WTC11 (cell line): ENCODE data around the gene JAZF1. TPM values are rescaled to one million over a fixed set of nuclear protein-coding genes. Genes with fewer than 3 reads are reported as not detected.

Source experiments
- ATAC-seq: fragments of 200-7000 bp; cut with Tn5 transposase; 2 replicates; pipeline ENCODE4 v1.10.0; 2021; ENCODE audit warnings: mild to moderate bottlenecking, moderate library complexity
- CTCF ChIA-PET: fragments of 300-600 bp; sonication (Branson Sonifier 250); formaldehyde crosslinking; loops from one replicate; lab custom pipeline; 2021; ENCODE audit warnings: antibody characterized with exemption; lab: Charles Lee
- POLR2A ChIA-PET: fragments of 350-600 bp; sonication (Branson Sonifier 250); formaldehyde crosslinking; loops from one replicate; lab custom pipeline; 2021; ENCODE audit warnings: antibody characterized with exemption; lab: Charles Lee
- DNase-seq: peaks from one replicate; pipeline ENCODE4 v3.0.0; 2021; ENCODE audit warnings: low spot score
- H3K27ac Mint-ChIP-seq: 2 replicates; pipeline ENCODE4 v1.8.0; 2021; ENCODE audit warnings: mixed read lengths
- H3K27me3 Mint-ChIP-seq: 2 replicates; pipeline ENCODE4 v1.8.0; 2021; ENCODE audit warnings: low read depth, mild to moderate bottlenecking, moderate library complexity, mixed read lengths
- H3K36me3 Mint-ChIP-seq: 2 replicates; pipeline ENCODE4 v1.8.0; 2021; ENCODE audit warnings: mixed read lengths
- H3K4me1 Mint-ChIP-seq: 2 replicates; pipeline ENCODE4 v1.8.0; 2022; ENCODE audit warnings: mixed read lengths
- H3K4me3 Mint-ChIP-seq: 2 replicates; pipeline ENCODE4 v1.8.0; 2021; ENCODE audit warnings: mild to moderate bottlenecking, moderate library complexity, mixed read lengths
- H3K9me3 Mint-ChIP-seq: 2 replicates; pipeline ENCODE4 v1.8.0; 2021; ENCODE audit warnings: mixed read lengths
- ELF4 ChIP-seq: sonication (generic); formaldehyde crosslinking; IDR thresholded peaks from 2 replicates; pipeline ENCODE4 v1.8.1; 2022; ENCODE audit warnings: low read depth, mild to moderate bottlenecking, moderate library complexity, missing genetic modification reagents
- ESRRA ChIP-seq: sonication (generic); formaldehyde crosslinking; IDR thresholded peaks from 2 replicates; pipeline ENCODE4 v1.8.1; 2022; ENCODE audit warnings: mild to moderate bottlenecking, missing genetic modification reagents, borderline replicate concordance
- PRRX2 ChIP-seq: fragments of 250-450 bp; sonication (Bioruptor Pico); IDR thresholded peaks from 2 replicates; pipeline ENCODE4 v1.8.0; 2021; ENCODE audit warnings: mild to moderate bottlenecking
- RELA ChIP-seq: sonication (generic); formaldehyde crosslinking; IDR thresholded peaks from 2 replicates; pipeline ENCODE4 v1.8.1; 2022; ENCODE audit warnings: missing genetic modification reagents, mild to moderate bottlenecking, borderline replicate concordance
- ZNF423 ChIP-seq: fragments of 250-450 bp; sonication (Bioruptor Pico); IDR thresholded peaks from 2 replicates; pipeline ENCODE4 v2.1.2; 2022; ENCODE audit warnings: mild to moderate bottlenecking, moderate library complexity
- total RNA-seq: library from RNA; stranded (reverse); gene quantifications from 3 replicates; pipeline ENCODE4 v1.2.3, GENCODE V29; 2021
- TF ChIP-seq, protein P1 (sequence below): sonication (generic); formaldehyde crosslinking; IDR thresholded peaks from 2 replicates; pipeline ENCODE4 v1.8.1; 2023; ENCODE audit warnings: mild to moderate bottlenecking, missing genetic modification reagents
- TF ChIP-seq, protein P2 (sequence below): sonication (generic); formaldehyde crosslinking; IDR thresholded peaks from 2 replicates; pipeline ENCODE4 v1.8.1; 2023; ENCODE audit warnings: mild to moderate bottlenecking, missing genetic modification reagents
- TF ChIP-seq, protein P3 (sequence below): sonication (generic); formaldehyde crosslinking; IDR thresholded peaks from 2 replicates; pipeline ENCODE4 v1.8.1; 2023; ENCODE audit warnings: mild to moderate bottlenecking, missing genetic modification reagents, moderate library complexity
- TF ChIP-seq, protein P4 (sequence below): fragments of 200-600 bp; IDR thresholded peaks from 2 replicates; pipeline ENCODE4 v1.8.0; 2022; ENCODE audit warnings: antibody characterized with exemption
- TF ChIP-seq, protein P5 (sequence below): sonication (generic); formaldehyde crosslinking; IDR thresholded peaks from 2 replicates; pipeline ENCODE4 v1.8.0; 2022; ENCODE audit warnings: missing genetic modification reagents
- TF ChIP-seq, protein P6 (sequence below): sonication (generic); formaldehyde crosslinking; IDR thresholded peaks from 2 replicates; pipeline ENCODE4 v1.8.1; 2022; ENCODE audit warnings: mild to moderate bottlenecking, moderate library complexity, missing genetic modification reagents
- TF ChIP-seq, protein P7 (sequence below): fragments of 250-450 bp; sonication (Bioruptor Pico); IDR thresholded peaks from 2 replicates; pipeline ENCODE4 v1.9.0; 2021; ENCODE audit warnings: moderate library complexity, mild to moderate bottlenecking, inconsistent platforms, borderline replicate concordance
- TF ChIP-seq, protein P8 (sequence below): fragments of 250-450 bp; sonication (Bioruptor Pico); IDR thresholded peaks from 2 replicates; pipeline ENCODE4 v1.9.0; 2021; ENCODE audit warnings: mild to moderate bottlenecking

Gene JAZF1
- total RNA-seq, 1 experiment from 2014 or later, result 19.0 TPM

DNA sequence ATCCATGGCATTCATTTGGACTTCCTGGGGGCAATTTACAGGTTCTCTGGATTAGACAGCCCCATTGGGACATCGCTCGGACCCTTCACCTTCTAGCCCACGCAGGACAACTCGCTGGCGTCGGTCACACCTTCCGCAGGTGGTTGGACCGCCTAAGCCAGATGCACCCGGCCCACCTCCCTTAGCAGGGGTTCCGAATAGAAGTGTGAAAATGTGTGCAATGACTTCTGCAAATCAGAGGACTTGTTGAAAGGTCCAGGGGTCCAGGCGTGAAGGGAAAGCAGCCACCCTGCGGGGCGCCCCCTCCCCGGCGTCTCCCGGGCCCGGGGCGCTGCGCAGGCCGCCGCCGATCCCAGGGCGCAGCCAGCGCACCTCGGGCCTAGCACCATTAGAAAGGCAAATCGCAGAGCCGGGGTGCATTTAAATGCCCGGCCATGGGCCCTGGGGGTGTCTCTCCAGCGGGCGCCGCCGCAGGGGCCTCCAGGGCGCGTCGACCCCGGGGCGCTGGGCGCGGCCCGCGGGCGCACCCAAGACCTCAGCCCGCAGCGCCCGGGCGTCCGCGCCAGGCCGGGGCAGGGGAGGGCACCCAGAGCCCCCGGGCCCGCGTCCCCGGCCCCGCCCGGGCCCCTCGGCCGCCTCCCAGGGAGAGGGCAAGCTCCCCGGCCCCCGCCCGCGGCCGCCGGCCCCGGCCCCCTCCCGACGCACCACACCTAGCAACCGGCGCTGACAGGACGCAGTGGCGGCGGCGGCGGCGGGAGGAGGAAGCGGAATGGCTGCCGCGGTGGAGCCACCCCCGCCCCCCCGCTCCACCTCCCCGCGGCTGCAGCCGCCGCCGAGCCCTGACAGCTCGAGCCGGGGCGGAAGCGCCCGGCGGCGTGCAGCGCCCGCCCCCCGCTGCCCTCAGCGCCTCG lies 1.2 kb downstream of the JAZF1 start:
- peak; percentile 68 for DNase-seq
- peak overlapping the region; percentile 73 for H3K4me3 Mint-ChIP-seq
- peaks cover 12% of the 10 kb centered on the region for H3K27me3 Mint-ChIP-seq
- H3K9me3 Mint-ChIP-seq, result no peaks in the 10 kb centered on the region
- peak; percentile 82 for TF ChIP-seq ZNF423 (CRISPR knock-in tag)
- TF ChIP-seq, protein P1, sequence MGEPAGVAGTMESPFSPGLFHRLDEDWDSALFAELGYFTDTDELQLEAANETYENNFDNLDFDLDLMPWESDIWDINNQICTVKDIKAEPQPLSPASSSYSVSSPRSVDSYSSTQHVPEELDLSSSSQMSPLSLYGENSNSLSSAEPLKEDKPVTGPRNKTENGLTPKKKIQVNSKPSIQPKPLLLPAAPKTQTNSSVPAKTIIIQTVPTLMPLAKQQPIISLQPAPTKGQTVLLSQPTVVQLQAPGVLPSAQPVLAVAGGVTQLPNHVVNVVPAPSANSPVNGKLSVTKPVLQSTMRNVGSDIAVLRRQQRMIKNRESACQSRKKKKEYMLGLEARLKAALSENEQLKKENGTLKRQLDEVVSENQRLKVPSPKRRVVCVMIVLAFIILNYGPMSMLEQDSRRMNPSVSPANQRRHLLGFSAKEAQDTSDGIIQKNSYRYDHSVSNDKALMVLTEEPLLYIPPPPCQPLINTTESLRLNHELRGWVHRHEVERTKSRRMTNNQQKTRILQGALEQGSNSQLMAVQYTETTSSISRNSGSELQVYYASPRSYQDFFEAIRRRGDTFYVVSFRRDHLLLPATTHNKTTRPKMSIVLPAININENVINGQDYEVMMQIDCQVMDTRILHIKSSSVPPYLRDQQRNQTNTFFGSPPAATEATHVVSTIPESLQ (CRISPR knock-in tag), result no peak
- ChIA-PET POLR2A (interaction anchor here (0.6 kb wide), 1 partner anchor 220 kb away, joined by 3 read pairs; no protein-coding TSS in a partner anchor), CTCF (interaction anchor here (1.0 kb wide), 1 partner anchor 82 kb away, joined by 4 read pairs; no protein-coding TSS in a partner anchor)
- H3K27ac Mint-ChIP-seq, result no peak overlapping the region
- no peaks in the 10 kb centered on the region for H3K36me3 Mint-ChIP-seq
- ATAC-seq, result peak; percentile 20
- H3K4me1 Mint-ChIP-seq, result peaks cover 54% of the 10 kb centered on the region

DNA sequence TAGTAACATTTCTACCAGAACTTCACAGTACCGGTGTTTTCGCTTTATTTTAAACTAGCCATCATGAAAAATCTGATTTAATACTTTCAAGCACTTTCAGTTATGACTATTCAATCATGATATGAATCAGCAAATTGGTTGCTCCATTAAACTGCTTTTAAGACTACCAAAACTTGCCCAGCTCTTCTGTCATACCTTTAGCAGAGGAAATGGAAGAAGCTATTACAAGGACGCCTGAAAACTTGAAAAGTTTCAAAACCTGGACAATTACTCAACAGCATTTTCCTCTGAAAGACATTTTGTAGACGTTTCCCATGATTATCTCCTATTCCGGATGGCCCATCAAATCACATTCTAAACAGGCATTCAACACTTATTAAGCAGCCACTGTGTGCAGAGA lies 2.0 kb downstream of the JAZF1 start:
- ChIA-PET CTCF (interaction anchor here (1.0 kb wide), 1 partner anchor 81 kb away, joined by 4 read pairs; no protein-coding TSS in a partner anchor), POLR2A (interaction anchor here (0.6 kb wide), 1 partner anchor 220 kb away, joined by 3 read pairs; no protein-coding TSS in a partner anchor)
- DNase-seq (no peak), ATAC-seq (no peak)
- Mint-ChIP-seq H3K27me3 (peaks cover 11% of the 10 kb centered on the region), H3K9me3 (no peaks in the 10 kb centered on the region), H3K4me1 (peaks cover 62% of the 10 kb centered on the region), H3K36me3 (no peaks in the 10 kb centered on the region), H3K27ac (no peak overlapping the region), H3K4me3 (peak overlapping the region; percentile 73)
- TF ChIP-seq, protein P2, sequence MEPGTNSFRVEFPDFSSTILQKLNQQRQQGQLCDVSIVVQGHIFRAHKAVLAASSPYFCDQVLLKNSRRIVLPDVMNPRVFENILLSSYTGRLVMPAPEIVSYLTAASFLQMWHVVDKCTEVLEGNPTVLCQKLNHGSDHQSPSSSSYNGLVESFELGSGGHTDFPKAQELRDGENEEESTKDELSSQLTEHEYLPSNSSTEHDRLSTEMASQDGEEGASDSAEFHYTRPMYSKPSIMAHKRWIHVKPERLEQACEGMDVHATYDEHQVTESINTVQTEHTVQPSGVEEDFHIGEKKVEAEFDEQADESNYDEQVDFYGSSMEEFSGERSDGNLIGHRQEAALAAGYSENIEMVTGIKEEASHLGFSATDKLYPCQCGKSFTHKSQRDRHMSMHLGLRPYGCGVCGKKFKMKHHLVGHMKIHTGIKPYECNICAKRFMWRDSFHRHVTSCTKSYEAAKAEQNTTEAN (CRISPR knock-in tag), result no peak
- no peak for TF ChIP-seq PRRX2 (CRISPR knock-in tag)
- no peak for TF ChIP-seq RELA (CRISPR knock-in tag)
- TF ChIP-seq, protein P1 (CRISPR knock-in tag), result no peak
- TF ChIP-seq, protein P3, sequence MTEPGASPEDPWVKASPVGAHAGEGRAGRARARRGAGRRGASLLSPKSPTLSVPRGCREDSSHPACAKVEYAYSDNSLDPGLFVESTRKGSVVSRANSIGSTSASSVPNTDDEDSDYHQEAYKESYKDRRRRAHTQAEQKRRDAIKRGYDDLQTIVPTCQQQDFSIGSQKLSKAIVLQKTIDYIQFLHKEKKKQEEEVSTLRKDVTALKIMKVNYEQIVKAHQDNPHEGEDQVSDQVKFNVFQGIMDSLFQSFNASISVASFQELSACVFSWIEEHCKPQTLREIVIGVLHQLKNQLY (CRISPR knock-in tag), result no peak
- TF ChIP-seq, protein P4, sequence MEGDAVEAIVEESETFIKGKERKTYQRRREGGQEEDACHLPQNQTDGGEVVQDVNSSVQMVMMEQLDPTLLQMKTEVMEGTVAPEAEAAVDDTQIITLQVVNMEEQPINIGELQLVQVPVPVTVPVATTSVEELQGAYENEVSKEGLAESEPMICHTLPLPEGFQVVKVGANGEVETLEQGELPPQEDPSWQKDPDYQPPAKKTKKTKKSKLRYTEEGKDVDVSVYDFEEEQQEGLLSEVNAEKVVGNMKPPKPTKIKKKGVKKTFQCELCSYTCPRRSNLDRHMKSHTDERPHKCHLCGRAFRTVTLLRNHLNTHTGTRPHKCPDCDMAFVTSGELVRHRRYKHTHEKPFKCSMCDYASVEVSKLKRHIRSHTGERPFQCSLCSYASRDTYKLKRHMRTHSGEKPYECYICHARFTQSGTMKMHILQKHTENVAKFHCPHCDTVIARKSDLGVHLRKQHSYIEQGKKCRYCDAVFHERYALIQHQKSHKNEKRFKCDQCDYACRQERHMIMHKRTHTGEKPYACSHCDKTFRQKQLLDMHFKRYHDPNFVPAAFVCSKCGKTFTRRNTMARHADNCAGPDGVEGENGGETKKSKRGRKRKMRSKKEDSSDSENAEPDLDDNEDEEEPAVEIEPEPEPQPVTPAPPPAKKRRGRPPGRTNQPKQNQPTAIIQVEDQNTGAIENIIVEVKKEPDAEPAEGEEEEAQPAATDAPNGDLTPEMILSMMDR, result no peak
- TF ChIP-seq, protein P5, sequence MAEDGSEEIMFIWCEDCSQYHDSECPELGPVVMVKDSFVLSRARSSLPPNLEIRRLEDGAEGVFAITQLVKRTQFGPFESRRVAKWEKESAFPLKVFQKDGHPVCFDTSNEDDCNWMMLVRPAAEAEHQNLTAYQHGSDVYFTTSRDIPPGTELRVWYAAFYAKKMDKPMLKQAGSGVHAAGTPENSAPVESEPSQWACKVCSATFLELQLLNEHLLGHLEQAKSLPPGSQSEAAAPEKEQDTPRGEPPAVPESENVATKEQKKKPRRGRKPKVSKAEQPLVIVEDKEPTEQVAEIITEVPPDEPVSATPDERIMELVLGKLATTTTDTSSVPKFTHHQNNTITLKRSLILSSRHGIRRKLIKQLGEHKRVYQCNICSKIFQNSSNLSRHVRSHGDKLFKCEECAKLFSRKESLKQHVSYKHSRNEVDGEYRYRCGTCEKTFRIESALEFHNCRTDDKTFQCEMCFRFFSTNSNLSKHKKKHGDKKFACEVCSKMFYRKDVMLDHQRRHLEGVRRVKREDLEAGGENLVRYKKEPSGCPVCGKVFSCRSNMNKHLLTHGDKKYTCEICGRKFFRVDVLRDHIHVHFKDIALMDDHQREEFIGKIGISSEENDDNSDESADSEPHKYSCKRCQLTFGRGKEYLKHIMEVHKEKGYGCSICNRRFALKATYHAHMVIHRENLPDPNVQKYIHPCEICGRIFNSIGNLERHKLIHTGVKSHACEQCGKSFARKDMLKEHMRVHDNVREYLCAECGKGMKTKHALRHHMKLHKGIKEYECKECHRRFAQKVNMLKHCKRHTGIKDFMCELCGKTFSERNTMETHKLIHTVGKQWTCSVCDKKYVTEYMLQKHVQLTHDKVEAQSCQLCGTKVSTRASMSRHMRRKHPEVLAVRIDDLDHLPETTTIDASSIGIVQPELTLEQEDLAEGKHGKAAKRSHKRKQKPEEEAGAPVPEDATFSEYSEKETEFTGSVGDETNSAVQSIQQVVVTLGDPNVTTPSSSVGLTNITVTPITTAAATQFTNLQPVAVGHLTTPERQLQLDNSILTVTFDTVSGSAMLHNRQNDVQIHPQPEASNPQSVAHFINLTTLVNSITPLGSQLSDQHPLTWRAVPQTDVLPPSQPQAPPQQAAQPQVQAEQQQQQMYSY (CRISPR knock-in tag), result no peak
- TF ChIP-seq, protein P6, sequence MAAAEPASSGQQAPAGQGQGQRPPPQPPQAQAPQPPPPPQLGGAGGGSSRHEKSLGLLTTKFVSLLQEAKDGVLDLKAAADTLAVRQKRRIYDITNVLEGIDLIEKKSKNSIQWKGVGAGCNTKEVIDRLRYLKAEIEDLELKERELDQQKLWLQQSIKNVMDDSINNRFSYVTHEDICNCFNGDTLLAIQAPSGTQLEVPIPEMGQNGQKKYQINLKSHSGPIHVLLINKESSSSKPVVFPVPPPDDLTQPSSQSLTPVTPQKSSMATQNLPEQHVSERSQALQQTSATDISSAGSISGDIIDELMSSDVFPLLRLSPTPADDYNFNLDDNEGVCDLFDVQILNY, result no peak
- no peak for TF ChIP-seq ELF4 (CRISPR knock-in tag)
- TF ChIP-seq, protein P7, sequence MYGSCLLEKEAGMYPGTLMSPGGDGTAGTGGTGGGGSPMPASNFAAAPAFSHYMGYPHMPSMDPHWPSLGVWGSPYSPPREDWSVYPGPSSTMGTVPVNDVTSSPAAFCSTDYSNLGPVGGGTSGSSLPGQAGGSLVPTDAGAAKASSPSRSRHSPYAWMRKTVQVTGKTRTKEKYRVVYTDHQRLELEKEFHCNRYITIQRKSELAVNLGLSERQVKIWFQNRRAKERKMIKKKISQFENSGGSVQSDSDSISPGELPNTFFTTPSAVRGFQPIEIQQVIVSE (CRISPR knock-in tag), result no peak
- no peak for TF ChIP-seq ESRRA (CRISPR knock-in tag)
- TF ChIP-seq, protein P8, sequence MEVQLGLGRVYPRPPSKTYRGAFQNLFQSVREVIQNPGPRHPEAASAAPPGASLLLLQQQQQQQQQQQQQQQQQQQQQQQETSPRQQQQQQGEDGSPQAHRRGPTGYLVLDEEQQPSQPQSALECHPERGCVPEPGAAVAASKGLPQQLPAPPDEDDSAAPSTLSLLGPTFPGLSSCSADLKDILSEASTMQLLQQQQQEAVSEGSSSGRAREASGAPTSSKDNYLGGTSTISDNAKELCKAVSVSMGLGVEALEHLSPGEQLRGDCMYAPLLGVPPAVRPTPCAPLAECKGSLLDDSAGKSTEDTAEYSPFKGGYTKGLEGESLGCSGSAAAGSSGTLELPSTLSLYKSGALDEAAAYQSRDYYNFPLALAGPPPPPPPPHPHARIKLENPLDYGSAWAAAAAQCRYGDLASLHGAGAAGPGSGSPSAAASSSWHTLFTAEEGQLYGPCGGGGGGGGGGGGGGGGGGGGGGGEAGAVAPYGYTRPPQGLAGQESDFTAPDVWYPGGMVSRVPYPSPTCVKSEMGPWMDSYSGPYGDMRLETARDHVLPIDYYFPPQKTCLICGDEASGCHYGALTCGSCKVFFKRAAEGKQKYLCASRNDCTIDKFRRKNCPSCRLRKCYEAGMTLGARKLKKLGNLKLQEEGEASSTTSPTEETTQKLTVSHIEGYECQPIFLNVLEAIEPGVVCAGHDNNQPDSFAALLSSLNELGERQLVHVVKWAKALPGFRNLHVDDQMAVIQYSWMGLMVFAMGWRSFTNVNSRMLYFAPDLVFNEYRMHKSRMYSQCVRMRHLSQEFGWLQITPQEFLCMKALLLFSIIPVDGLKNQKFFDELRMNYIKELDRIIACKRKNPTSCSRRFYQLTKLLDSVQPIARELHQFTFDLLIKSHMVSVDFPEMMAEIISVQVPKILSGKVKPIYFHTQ (CRISPR knock-in tag), result no peak
